AG09319 (cell line): ENCODE measurements around the gene TMTC2.

Experiments used
- DNase-seq: peaks from one replicate; pipeline ENCODE4 v3.0.0-alpha.2; 2010; ENCODE audit warnings: low read depth; ENCODE audit errors: extremely low read depth
- CTCF ChIP-seq: IDR thresholded peaks from 2 replicates; pipeline ENCODE4 v1.5.1; 2011; ENCODE audit warnings: low read depth, mild to moderate bottlenecking, inconsistent platforms, low read length, moderate library complexity

The TMTC2 gene

GRCh38 chr12:83123039-83123438 is 436.3 kb downstream of the TMTC2 start:
- no peak for TF ChIP-seq CTCF
- no peak for DNase-seq

DNA sequence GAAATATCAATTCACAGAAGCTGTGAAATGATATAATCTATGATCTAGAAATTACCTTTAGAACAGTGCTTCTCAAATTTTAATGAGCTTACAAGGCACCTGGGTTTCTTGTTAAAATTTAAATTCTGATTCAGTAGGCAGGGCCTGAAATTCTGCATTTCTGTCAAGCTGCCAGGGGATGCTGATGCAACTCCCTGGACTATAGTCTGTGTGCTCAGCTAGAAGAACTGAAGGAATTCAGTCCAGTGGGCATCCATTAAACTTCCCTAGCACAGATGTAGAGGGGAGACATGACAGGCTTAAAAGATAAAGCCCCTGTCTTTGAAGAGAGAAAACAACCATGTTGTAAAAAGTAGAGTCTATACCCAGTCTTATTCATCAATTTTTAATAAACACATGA is 441.8 kb downstream of the TMTC2 start:
- TF ChIP-seq CTCF = no peak
- DNase-seq = peak; percentile 2

DNA sequence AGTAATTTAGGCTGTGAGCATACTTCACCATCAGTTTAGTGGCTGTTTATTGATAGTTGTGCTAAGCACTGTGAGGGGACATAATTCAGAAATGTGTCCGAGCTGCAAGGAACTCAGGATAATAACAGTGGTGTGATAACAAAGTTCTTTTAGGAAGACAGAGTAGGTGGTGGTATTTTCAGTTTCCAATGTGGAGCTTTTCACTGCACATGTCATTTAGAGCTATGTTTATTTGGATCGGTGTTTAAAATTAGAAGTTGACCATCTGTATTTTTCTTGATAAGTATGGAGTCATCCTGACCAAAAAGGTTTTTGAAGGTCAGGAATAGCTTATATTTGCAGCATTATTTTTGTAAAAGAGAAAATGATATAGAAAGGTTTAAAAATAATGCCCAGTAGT is 443.5 kb downstream of the TMTC2 start:
- TF ChIP-seq CTCF = no peak
- no peak for DNase-seq

DNA sequence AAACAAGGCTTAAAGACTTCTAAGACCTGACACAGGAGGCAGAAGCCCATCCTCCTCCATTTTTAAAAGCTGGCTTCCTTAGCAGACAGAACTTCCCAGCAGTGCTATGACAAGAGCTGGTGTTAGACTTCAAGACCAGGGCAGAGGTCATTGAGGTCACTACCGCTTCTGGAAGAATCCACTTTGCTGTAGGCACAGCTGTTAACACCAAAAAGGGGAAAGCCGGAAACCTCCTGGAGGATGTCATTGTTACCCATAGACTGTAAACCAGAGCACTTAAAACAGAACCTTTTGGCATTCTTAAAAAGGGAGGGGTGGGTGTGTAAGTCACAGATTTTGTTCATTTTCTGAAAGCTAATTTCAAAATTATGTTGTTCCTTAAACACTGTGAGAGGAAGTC is 445.7 kb downstream of the TMTC2 start:
- TF ChIP-seq CTCF = no peak
- no peak for DNase-seq

DNA sequence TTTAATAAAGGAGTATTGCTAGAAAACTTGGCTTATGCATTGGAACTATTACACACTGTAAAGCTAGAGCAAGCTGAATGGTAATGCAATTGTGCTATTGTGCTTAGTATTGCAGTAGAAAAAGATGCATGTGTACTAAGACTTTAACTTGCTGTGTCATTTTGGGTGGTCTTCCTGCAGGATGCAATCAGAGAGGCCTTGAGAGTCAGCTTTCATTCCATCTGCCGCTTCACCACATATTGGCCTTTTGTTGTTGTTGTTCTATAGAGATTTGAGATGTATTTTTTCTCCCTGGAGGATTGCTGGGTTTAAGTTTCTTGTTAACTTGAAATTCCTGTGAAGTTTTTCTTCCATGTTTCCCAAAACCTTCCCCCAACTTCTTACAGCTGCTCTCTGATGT is 449.7 kb downstream of the TMTC2 start:
- no peak for TF ChIP-seq CTCF
- no peak for DNase-seq

DNA sequence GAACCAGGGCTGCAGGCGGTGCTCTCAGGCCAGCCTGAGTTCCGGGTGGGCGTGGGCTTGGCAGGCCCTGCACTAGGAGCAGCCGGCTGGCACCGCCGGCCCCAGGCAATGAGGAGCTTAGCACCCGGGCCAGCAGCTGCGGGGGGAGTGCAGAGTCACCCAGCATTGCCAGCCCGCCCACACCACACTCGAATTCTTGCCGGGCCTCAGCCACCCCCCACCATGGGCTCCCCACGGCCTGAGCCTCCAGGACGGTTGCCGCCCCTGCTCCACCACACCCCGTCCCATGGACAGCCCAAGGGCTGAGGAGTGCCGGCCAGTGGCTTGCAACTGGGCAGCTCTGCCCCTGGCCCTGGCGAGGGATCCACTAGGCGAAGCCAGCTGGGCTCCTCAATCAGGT is 453.4 kb downstream of the TMTC2 start:
- no peak for DNase-seq
- TF ChIP-seq CTCF = no peak

GRCh38 chr12:83141460-83141994 is 454.8 kb downstream of the TMTC2 start:
- no peak for TF ChIP-seq CTCF
- DNase-seq = no peak
